Prostate gland (tissue), 2 donors: Measurements from ENCODE around the gene KIF5B.
"Not testable (repeated sequence)": the region's sequence is repeated elsewhere in the genome, so short reads cannot be mapped to it uniquely, and the experiment has no call there.

Source experiments
- CTCF ChIP-seq, 4 experiments: fragments of 200-600 bp in 2 of 4; fragments of 450-650 bp in 2 of 4; sonication (generic) in 2 of 4; IDR thresholded peaks; 1 replicate in 3 of 4; 2 replicates in 1 of 4; pipeline ENCODE4 v1.5.1; 2016 to 2019; ENCODE audit warnings: antibody characterized with exemption in 4 of 4, mild to moderate bottlenecking in 2 of 4, moderate library complexity in 2 of 4
- POLR2A ChIP-seq: fragments of 450-650 bp; IDR thresholded peaks from one replicate; pipeline ENCODE4 v1.6.1; 2016; ENCODE audit warnings: antibody characterized with exemption, mild to moderate bottlenecking

GRCh38 chr10:32067931-32068330 is 11.7 kb upstream of the KIF5B start:
- TF ChIP-seq POLR2A; CTCF (IDR thresholded peaks at IDR 0.05): not testable (repeated sequence)
